ENCODE data around the gene FBXL16.

DNA sequence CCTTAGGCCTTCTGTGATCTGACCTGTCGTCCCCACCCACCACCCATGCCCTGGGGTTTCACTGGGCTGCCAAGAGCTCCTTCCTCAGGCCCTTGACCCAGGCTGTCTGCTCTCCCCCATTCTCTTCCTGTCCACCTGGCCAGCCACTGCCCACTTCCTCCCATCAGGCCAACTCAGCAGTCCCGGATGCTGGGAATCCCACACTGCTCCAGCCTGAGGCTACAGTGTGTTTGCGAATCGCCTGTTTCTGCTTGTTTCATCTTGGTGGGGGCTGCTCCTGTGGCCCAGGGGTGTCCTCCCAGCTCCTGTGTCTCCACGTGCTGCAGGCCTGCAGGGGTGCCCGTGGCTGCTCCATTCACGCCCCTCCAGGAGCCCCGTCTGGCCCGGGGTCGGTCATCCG, 8.5 kb upstream of the FBXL16 start:
- TF ChIP-seq CTCF (IDR thresholded peaks at IDR 0.05; ENCODE audit: low read depth, low read length, poor library complexity, severe bottlenecking) (no peak), EZH2phosphoT487 (IDR thresholded peaks at IDR 0.05; ENCODE audit: borderline replicate concordance, low read length) (no peak)
